ENCODE measurements around the gene VAPB. TPM values are rescaled to one million over a fixed set of nuclear protein-coding genes. Genes with fewer than 3 reads are reported as not detected.

VAPB gene
- total RNA-seq, 1 donor from 2014 or later, result 26.0 TPM

DNA sequence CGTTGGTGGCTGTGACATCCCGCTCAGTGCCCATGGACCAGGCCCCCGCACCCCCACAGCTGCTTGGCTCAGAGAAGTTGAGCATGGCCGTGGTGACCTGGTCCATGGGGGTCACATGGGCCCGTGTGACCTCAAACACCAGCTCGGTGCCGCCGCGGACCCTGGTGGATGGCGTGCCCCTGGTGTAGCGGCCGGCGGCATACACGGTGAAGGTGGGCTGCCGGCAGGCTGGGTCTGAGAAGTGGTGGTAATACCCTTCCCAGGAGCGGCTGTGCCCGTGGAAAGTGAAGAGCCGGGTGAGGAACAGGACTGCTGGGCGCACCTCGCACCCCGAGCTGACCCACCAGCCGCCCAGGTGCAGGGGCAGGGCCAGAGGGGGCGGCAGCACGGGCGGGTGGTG is 72.1 kb downstream of the VAPB start:
- no peak for DNase-seq (ENCODE audit: low spot score)

DNA sequence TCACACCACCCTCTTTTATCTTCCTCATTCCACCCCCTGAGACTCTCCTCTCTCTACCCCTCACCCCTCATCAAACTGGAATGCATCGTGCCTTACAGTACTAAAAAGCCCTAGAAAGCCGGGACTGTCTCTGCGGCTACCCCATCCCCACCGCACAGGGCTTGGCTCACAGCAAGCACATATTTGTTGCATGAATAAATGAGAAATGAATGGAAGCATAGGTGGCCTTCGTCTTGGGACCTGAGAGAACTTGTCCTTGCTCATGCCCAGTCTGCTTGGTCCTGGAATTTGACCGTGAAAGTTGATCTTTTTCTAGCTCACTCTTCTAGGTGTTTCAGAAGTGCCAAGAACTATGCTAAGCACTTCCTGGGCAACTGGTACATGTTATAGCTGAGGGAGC is 72.9 kb downstream of the VAPB start:
- no peak for DNase-seq (ENCODE audit: low spot score)

DNA sequence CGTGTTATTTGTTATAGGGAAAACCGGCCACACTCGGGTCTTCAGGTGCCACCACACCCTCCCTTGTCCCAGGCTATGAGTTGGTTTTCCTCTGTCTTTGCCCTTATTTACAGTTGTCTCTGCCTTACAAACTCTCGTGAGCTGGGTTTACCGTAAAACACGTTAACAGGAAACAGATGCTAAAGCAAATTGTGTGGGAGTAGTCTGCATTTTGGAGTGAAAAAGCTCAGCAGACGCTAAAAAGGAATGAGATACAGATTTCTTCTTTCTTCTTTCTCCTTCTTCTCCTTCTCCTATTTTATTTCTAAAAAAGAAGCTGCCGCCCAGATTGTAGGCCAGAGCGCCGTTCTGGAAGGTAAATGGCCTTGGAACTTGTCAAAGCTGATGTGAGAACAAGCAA is 74.2 kb downstream of the VAPB start:
- DNase-seq (ENCODE audit: low spot score), result peak; percentile 25

DNA sequence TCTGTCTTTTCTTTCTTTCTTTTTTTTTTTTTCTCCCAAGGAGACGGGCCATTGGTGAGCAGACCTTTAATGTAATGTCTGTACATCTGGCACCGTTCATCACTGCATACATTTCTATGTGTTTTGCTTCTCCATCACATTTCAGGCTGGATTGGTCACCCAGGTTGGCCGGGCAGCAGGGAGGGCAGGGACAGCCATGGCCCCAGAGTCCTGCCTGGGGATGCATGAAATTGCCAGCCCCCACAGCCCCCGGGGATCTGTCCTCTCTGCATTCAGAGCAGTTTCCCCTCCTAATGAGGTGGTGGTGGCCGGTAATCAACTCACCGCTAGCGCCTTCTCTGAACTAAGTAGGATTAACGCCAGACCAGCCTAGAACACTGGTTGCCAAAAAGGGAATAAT is 75.8 kb downstream of the VAPB start:
- DNase-seq (ENCODE audit: low spot score), result peak; percentile 76

GRCh38 chr20:58466095-58466708 is 77.2 kb downstream of the VAPB start:
- no peak for DNase-seq (ENCODE audit: low spot score)

- no peak for DNase-seq (ENCODE audit: low spot score)
Measured at GRCh38 chr20:58466729-58467571, 77.9 kb downstream of the VAPB start.

DNA sequence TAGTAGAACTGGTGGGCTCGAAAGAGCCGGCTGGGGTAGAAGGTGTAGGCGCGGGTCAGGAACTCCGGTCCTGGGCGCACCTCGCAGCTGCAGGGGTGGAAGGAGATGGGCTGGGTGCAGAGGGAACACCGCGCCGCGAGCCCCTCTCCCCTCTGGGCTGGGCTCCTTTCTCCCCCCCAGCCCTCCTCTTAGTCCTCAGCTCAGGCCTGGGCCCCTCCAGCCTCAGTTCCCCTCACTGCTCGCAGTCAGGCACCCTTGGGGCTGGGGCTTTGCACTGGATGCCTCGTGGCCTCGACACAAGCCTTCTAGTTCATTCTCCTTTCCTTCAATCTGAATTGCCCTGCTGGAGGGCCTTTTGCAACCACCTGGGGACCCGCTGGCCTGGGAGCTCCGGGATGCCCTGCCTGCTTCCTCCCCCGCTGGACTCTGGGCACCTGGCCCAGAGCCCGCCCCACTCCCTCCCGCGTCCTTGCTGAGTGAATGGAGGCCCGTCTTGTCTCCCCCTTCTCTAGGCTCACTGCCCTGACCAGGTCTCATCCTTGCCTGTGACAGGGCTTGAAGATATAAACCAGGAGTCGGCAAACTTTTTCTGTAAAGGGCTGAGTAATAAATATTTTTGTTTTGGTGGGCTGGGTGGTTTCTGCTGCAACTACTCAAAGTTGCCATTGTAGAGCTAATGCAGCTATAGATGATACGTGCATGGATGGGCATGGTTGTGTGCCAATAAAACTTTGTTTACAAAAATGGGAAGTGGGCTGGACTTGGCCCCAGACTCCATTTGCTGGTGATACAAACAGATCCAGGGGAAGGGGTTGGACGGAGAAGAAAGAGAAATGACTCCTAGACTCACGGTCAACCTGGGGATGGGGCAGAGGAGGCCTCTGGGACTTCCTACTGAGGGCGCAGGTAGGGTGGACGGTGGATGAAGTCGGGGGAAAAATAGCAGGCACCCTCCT is 78.8 kb downstream of the VAPB start:
- DNase-seq (ENCODE audit: low spot score), result peak; percentile 76

DNA sequence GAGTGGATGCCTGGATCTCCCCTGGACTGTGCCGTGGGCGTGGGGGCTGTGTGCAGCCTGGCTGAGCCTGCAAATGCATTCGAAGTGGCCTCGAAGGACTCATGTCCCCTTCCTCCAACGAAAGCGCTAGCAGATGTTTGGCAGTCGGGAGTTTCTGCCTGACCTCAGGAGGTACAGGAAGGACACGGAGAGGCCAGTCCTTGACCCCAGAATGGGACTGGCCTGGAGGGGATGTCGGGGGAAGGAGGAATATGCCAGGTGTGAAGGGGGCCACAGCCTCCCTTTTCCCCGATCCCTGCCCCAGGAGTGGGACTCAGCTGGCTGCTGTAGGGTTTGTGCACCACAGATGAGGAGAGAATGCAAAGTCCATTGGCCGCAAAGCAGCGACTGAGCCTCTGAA is 80.6 kb downstream of the VAPB start:
- no peak for DNase-seq (ENCODE audit: low spot score)

DNA sequence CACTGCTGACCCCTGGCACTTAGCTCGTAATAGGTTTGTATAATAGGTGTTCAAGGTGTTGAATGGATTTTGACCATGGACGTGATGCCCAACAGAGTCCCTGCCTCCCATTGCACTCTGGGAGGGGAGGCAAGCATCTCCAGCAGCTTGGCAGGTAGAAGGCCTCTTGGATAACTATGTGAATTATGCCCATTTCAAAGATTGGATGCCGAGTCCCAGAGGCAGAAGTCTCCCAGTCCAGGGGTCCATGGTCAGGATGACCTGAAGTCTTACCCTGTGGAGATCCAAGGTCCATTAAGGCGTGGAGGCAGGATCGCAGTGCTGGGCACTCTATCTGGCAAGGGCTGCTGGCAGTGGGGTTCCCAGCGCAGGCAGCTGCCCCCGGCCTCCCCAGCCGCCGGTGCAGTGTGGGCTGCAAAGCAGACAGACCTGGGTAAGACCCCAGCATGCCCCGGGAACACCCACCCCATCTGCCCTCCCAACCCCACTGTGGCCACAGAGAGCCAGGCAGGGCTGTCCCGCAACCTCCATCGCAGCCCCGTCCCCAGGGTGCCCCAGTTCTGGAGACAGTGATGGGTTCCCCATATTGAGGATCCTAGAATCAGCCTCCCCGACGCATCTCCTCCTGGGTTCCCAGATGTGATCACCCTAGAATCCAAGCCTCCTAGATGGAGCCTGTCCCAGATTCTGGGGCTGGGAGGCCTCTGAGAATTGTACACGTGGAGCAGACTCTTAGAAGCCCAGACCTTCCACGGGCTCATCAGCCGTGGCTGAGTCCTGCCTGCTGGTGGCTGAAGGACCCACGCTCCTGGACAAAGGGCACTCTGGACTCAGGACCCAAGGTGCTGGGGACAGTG is 81.5 kb downstream of the VAPB start:
- no peak for DNase-seq (ENCODE audit: low spot score)

DNA sequence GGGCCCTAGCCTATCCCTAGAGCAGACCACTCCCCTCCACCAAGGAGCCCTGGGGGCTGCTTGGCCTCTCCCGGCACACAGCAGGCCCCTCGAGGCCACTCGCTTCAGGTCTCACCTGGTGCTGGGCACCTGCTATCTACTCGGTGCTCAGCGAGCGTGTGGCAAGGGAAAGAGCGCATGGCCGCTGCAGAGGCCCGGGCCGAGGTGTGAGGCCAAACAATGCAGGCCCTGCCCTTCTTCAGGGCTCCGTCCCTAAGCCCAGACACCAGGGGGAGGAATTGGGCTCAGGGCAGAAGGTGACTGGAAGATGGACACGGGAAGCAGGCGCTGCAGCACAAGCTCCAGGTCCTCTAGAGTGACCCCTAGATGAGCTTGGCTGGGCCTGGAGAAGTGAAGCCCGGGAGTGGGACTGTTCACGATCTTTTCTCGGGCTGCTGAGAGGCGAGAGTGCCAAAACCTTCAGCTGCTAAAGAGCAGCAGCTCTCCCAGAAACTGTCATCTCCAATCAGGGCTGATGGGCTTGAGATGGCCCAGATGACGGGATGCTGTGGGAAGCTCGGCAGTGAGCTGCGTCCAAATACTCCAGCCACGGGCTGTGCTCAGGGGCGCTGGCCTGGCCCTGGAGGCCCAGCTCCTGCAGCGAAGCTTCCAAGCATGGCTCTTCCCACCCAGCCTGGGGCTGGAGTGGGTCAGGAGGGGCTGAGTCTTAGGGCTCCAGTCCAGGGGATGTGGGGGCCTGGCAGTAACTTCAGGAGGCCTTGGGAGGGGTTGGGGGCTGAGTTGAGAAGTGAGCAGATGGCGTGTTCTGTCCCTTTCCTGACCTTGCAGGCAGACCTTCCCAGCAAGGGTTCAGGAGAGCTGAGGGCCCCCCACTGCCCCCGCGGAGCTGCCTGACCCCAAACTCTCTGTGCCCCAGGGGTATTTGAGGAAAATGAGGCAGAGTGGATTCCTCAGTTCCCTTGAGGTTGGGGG is 82.5 kb downstream of the VAPB start:
- peak; percentile 96 for DNase-seq (ENCODE audit: low spot score)

DNA sequence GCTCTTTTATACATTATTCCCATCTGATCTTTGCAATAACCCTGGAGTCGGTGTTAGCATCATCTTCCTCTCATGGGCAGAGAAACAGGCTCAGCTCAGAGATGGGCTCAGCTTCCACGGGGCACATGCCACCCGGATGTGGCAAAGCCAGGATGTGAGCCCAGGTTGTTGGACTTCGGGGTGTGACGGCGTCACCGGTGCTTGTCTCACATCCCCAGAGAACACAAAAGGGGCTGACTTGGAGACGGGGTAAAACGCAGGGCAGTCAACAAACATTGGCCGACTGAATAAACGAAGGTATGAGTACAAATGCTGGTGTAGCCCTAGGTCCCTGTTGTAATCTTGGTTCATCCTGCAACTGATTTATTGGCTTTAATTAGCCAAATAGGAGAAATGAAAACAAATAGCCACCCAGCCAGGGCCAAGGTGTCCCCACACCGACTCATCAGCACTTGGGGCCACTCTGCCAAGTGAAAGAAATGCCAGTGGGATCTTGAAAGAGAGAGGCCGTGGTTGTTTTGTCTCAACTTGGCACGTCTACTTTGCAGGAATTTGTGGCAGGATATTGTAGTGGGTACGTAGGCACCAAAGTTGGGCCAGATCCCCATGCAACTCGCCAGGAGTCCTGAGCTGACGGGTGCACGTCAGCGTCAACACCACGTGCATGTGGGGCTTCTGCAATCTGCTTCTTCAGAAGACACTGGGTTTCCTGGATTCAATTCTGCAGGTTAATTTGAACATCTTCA is 83.4 kb downstream of the VAPB start:
- no peak for DNase-seq (ENCODE audit: low spot score)

DNA sequence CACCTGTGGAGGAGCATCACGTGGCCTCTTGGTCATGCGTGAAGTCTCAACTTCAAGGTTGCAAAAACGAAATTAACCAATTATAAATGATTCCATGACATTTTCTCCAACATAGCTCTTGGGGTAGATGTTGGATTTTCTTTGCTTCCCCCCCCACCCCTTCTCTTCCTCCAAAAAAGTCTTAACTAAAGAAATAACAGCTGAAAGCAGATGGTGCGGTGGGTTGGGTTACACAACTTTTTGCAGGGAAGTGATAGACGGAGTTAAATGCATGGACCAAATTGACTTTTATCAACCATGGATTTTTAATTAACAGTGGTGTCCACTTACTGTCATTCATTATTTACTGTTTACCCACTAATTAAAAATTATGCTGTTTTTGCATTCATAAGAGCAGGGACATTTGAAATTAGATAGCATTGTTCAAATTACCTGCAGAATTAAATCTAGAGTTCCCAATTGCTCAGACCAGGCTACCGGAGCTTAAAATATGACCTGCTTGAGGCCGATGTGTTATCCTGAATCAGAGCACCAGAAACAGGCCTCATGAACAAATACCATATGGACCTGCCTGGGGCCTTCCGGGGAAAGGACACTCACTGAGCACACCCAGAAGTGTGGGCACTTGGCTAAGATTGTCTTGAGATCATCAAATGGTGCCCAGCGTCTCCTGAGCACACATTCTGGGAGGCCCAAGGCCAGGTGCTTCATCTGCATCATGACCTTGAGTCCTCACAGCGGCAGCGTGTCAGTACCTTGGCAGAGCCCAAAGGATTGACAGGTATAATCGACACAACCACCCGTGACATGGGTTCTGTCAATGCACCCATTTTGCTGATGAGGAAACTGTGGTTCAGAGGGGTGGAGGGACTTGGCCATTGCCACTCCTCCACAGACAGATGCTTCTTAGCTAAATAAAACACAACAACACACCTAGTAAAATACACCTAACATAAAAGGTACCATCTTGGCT is 84.7 kb downstream of the VAPB start:
- DNase-seq (ENCODE audit: low spot score), result no peak

DNA sequence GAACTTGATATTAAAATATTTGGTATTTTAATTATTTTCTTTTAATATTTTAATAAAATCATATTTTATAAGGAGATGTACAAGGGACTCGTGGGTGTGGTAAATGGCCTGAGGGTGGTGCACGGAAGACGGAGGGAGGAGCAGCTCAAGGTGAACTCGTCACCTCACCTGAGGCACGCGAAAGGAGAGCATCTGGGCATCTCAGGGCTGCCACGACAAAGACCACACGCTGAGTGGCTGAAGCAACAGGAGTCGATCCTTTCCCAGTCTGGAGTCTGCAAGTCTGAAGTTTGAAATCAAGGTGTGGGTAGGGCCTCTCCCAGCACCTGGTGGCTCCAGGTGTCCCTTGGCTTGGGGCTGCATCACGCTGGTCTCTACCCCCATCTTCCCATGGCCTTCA is 86.4 kb downstream of the VAPB start:
- DNase-seq (ENCODE audit: low spot score), result no peak

- DNase-seq (ENCODE audit: low spot score), result no peak
Measured at GRCh38 chr20:58478141-58478805, 89.2 kb downstream of the VAPB start.

DNA sequence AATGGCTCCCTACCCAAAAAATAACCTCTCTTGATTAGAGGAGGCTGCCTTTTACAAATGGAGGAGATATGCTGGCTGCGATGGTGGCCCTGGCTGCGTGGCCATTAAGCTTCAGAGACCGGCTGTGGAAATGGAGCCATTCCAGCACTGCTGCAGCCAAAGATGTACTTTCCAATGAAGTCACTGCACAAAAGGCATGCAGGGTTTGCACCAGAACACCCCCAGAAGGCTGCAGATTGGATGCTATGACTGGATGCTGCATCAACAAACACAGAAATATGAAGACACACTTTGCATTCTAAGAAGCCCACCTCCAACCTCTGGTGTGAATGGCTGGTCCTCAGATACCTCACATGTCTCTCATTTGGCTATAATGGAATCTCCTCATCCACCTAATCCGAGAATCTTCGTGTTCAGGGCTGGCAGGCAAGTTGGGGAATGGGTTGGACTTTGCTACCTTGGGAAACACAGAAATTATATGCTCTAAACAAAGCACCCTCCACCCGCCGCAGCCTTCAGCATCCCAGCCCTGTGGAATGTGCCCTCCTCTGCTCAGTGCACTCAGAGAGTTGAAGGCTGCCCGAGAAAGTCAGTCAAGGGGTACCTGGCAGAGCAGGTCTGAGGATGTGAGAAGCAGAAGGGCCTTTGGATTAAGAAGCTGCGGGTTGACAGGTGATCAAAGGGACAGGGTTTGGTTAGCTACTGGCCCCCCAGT is 90.9 kb downstream of the VAPB start:
- no peak for DNase-seq (ENCODE audit: low spot score)

GRCh38 chr20:58480551-58481336 is 91.7 kb downstream of the VAPB start:
- no peak for DNase-seq (ENCODE audit: low spot score)
